HG02642 (cell line): ENCODE measurements around the gene PARL.

Experiments
- ATAC-seq: cut with Tn5 transposase; IDR thresholded peaks from one replicate; pipeline ENCODE4 v1.9.1; 2021; ENCODE audit warnings: mild to moderate bottlenecking; ENCODE audit not compliant: unreplicated experiment, poor library complexity

Gene PARL, protein sequence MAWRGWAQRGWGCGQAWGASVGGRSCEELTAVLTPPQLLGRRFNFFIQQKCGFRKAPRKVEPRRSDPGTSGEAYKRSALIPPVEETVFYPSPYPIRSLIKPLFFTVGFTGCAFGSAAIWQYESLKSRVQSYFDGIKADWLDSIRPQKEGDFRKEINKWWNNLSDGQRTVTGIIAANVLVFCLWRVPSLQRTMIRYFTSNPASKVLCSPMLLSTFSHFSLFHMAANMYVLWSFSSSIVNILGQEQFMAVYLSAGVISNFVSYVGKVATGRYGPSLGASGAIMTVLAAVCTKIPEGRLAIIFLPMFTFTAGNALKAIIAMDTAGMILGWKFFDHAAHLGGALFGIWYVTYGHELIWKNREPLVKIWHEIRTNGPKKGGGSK

GRCh38 chr3:183884427-183885296 is at the start of gene PARL:
PARL (minus strand) TSS chr3:183884880; CDS start chr3:183884846, 34 bp downstream.
- peak; percentile 100 for ATAC-seq

DNA sequence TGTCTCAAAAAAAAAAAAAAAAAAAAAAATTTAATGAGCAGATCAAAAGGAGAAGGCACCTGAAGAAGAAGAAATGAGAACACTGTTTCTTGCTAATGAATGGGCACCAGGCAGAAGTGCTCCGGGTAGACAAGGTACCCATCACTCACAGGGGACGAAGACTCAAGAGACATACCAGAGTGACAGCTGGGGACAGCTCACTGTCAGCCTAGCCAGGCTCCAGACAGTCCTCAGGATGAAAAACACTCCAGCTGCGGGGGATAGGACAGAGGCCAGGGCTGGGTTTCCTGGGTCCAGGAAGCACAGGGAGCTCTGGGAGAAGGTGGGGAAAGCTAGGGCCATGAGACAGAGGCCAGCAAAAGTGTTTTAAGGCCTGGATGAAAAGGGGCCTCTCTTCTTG is 48.5 kb upstream of the PARL start:
- no peak for ATAC-seq

DNA sequence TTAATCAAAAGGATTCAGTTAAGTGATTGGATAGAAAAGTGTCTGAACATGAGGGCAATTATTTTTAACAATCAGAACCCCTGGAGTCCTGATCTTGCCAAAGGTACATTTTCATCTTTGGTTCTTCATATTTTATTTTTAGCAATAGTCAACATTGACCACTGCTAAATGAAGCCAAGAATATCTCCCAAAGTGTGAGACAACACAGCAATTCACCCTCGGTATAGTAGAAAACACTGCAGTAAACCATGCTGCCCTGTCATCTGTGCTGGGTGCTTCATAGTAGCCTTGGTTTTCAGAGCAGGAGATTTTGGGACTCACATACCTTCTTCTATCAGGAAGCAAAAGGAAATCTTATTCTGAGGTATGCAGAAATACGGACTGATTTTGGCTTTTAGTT is 47.2 kb upstream of the PARL start:
- no peak for ATAC-seq

GRCh38 chr3:183930086-183930485 is 45.4 kb upstream of the PARL start:
- no peak for ATAC-seq

DNA sequence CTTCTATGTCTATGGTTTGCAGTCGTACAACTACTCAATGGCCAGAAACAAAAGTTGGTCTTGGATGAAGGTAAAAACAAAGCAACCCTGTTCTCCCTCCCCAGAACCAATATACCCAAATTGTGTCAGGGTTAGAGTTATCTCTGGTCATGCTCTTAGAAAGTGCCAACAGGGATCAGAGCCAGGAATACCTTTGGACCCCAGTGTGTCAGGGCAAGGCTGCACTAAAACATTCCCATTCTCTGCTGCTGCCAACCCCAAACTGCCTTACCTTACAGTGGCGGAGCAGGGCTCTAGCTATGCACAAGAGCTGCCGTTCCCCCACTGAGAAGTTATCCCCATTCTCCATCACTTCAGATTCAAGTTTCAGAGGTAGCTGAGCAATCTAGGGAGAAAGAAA is 42.4 kb upstream of the PARL start:
- no peak for ATAC-seq

DNA sequence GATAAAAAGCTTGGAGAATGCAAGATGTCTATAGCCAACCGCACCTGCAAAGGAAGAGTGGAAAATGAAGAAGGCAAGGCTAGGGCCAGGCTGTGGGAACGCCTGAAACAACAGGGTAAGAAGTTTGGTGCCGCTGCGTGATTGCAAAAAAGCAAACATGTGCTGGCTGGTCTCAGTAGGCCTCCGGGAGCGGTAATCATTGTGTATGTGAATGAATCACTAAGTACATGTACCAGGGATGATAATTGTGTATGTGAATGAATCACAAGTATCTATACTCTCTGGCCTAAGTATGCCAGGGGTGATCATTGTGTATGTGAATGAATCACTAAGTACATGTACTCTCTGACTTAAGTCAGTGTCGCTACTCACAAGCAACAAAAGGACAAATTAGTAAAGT is 40.3 kb upstream of the PARL start:
- no peak for ATAC-seq

DNA sequence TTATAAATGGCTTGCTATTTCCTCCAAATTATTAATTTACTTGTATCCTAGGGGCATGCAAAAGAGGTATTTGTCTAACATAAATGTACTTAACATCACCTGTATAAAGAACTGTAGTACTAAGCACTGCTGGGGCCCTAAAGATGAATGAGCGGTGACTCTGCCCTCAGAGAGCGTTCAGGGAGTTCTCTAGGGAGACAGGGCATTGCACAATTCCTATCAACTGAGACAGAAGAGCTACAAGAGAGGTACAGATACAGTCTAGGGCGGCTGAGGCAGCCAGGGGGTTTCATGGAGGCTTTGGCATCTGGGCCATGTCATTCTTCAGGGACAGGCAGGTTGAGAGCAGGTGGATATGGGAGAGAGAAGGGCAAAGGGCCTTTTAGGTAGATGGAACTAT is 39.9 kb upstream of the PARL start:
- ATAC-seq, result no peak

- no peak for ATAC-seq
Measured at GRCh38 chr3:183922421-183922820, 37.7 kb upstream of the PARL start.

GRCh38 chr3:183921096-183921495 is 36.4 kb upstream of the PARL start:
- ATAC-seq, result no peak

DNA sequence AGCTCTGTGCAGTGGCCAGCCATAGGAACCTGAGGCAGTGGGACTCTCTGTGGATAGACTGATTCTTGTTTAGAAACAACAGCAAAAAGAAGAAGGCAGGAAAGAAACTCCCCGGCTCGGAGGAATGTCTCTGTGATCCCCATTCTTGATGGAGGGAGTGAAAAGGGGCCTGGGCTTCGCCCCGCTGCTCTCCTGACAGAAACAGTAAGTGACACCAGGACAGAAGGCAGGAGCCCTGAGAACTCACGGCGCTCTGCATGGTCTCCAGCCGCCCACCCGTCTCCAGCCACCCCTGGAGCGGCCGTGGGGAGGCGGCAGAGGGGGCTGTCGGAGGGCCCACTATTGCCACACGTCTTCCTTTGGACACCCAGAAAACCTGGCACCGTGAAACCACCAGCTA is 35.7 kb upstream of the PARL start:
- ATAC-seq, result no peak

- ATAC-seq, result no peak
Measured at GRCh38 chr3:183918178-183918577, 33.5 kb upstream of the PARL start.

GRCh38 chr3:183917776-183918175 is 33.1 kb upstream of the PARL start:
- no peak for ATAC-seq

GRCh38 chr3:183914856-183915255 is 30.2 kb upstream of the PARL start:
- ATAC-seq, result no peak

DNA sequence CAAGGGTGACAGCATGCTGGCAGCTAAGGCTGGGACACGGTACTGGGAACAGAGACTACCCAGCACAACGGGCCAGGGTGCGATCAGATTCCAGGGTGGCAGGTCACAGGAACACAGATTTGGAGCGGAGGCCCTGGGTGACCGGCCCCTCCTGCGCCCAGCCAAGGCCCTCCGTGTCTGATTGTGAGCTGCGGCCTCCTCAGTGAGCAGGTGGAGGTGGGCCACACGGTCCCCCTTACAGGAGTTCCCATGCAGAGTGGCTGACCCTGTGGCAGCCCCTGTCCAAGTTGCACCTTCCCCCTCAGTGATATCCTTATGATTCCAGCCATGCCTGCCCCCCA is 28.9 kb upstream of the PARL start:
- ATAC-seq, result no peak

DNA sequence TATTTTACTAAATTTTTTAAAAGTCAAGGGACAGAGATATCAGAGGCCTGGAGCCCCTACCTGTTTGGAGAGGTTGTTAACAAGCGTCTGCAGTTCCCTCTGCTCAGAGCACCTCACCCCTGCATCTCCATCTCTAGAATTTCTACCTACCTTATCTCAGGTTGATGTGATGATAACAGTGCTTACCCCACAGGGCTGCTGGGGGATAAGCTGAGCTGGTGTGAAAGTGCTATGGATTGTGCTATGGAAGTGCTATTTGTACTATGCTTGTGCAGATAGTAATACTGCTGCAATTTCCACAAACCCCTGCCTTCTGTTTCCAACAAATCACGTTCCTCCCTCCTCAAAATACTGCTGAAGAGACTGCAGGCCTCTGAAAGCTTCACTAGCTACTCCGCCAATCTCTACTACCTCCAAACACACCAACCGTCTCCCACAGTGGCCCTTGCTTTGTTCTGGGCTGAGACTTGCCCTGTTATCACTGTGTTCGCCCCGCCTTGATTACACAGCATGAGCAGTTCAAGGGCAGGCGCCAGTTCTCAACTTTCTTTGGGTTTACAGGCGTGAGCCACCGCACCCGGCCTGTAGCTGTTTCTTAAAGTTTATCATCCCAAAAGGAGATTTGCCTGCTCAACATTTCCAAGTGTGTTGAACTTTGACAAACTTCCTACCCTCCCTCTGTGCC is 28.4 kb upstream of the PARL start:
- no peak for ATAC-seq

- no peak for ATAC-seq
Measured at GRCh38 chr3:183911763-183912506, 27.3 kb upstream of the PARL start.

GRCh38 chr3:183911087-183911486 is 26.4 kb upstream of the PARL start:
- ATAC-seq, result no peak

GRCh38 chr3:183909030-183909600 is 24.4 kb upstream of the PARL start:
- ATAC-seq, result no peak

GRCh38 chr3:183907911-183908331 is 23.2 kb upstream of the PARL start:
- ATAC-seq, result no peak

- ATAC-seq, result no peak
Measured at GRCh38 chr3:183907176-183907575, 22.5 kb upstream of the PARL start.
